GF-D8 (cell line): ENCODE measurements around the gene MAMDC2.

Experiments used
- DNase-seq: peaks from one replicate; lab custom pipeline; 2025; lab: John Stamatoyannopoulos, UW

Gene MAMDC2, protein sequence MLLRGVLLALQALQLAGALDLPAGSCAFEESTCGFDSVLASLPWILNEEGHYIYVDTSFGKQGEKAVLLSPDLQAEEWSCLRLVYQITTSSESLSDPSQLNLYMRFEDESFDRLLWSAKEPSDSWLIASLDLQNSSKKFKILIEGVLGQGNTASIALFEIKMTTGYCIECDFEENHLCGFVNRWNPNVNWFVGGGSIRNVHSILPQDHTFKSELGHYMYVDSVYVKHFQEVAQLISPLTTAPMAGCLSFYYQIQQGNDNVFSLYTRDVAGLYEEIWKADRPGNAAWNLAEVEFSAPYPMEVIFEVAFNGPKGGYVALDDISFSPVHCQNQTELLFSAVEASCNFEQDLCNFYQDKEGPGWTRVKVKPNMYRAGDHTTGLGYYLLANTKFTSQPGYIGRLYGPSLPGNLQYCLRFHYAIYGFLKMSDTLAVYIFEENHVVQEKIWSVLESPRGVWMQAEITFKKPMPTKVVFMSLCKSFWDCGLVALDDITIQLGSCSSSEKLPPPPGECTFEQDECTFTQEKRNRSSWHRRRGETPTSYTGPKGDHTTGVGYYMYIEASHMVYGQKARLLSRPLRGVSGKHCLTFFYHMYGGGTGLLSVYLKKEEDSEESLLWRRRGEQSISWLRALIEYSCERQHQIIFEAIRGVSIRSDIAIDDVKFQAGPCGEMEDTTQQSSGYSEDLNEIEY

GRCh38 chr9:70043689-70044489 is at the start of gene MAMDC2:
MAMDC2 (plus strand) TSS chr9:70043848; CDS start chr9:70044198, 350 bp downstream.
- no peak for DNase-seq

- no peak for DNase-seq
These were observed 47.8 kb upstream of the MAMDC2 start for GRCh38 chr9:69995846-69996245.

- DNase-seq: no peak
These were observed 46.7 kb upstream of the MAMDC2 start for GRCh38 chr9:69996967-69997366.

- no peak for DNase-seq
These were observed 46.1 kb upstream of the MAMDC2 start for GRCh38 chr9:69997524-69997923.

DNA sequence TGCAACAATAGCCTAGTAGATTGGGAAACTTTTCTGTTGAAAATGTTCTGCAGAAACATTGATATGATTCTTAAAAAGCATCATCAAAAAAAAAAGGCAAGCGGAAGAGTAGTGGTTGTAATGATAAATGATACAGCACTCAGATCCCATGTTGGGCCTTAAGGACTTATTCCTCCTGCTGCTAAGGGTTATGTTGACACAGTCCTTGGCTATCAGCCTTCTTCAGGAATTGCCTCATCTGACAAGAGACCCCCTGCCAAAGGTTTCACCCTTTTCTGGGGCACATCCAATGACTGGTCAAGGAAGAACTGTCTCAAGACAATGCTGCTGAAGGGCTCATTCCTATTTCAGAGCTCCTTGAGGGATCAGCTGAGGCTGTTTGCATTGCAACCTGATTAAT is 44.3 kb upstream of the MAMDC2 start:
- no peak for DNase-seq

DNA sequence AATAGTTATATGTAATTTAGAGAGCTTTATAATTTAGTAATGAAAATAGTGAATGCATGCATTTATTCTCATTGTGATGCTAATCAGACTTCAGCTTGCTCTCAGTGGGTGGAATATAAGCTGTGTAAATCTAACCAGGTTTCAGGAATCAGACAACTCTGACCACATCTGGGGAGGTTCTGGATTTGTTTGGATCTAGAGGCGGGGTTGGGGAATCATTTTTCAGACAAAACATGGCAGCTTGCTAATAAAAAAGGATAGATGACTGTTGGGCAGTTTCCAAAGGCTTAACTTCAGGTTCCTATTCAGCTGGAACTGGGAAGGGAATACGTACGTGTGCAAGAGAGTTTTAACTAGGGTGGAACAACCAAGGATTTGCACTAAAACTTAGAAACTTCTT is 43.2 kb upstream of the MAMDC2 start:
- no peak for DNase-seq

GRCh38 chr9:70003901-70004714 is 39.5 kb upstream of the MAMDC2 start:
- no peak for DNase-seq

- no peak for DNase-seq
These were observed 37.3 kb upstream of the MAMDC2 start for GRCh38 chr9:70006306-70006705.

DNA sequence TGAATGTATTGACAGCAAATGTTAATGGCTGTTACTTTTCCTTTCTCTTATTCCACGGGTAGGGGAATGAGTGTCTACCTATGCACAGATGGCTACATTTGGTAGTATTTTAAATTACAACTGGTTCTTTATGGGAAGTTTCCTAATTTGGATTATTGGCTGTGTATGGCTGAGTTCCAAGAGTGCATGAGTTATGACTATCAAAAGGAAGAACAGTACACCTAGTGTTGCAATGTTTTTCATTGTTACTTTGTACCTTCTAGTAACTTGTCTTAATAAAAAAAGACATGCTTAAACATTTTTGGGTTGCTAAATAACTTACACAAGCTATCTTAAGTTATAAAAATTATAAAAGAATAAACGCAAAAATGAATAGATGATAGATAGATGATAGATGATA is 35.8 kb upstream of the MAMDC2 start:
- no peak for DNase-seq

DNA sequence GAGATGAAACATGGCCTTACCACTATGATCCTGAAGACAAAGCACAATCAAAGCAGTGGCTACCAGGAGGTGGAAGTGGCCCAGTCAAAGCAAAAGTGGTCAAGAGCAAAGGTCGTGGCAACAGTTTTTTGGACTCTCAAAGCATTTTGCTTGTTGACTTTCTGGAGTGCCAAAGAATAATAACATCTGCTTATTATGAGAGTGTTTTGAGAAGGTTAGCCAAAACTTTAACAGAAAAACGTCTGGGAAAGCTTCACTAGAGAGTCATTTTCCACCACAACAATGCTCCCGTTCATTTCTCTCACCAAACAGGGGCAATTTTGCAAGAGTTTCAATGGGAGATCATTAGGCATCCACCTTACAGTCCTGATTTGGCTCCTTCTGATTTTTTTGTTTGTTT is 33.6 kb upstream of the MAMDC2 start:
- no peak for DNase-seq

DNA sequence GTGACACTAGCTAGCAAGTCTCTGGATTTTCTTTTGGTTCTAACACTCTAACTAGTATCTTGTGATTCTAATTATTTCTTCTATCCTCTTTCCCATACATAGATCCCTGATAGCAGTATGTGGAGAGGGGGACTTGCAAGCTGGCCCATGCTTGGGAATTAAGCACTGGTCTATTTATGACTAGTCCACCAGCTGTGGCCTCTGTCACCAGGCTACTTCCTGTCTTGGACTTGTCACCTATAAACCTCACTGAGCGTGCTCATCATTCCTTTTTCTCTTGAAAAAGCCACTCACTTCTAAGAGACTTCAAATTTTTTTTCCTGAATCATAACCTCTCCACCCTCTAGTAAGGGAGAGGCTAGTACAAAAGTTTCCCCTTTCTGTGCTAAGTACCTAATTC is 32.3 kb upstream of the MAMDC2 start:
- DNase-seq: no peak

DNA sequence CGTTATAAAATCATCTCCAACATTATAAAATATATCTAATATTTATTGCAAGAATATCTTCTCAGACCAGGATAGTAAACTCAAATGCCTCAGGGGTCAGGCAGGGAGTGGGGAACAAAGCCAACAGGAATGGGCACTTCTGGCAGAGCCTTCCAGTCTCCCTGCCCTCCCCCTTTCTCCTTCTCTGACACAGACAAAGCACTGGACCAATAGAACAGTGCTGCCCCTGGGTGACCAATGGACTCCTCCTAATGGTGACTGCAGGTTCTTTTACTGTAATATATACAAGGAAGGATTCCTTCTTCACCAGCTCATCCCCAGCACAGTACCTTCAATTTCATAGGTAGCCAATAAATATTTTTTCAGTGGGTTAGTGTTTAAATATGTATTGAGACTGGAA is 31.1 kb upstream of the MAMDC2 start:
- no peak for DNase-seq

DNA sequence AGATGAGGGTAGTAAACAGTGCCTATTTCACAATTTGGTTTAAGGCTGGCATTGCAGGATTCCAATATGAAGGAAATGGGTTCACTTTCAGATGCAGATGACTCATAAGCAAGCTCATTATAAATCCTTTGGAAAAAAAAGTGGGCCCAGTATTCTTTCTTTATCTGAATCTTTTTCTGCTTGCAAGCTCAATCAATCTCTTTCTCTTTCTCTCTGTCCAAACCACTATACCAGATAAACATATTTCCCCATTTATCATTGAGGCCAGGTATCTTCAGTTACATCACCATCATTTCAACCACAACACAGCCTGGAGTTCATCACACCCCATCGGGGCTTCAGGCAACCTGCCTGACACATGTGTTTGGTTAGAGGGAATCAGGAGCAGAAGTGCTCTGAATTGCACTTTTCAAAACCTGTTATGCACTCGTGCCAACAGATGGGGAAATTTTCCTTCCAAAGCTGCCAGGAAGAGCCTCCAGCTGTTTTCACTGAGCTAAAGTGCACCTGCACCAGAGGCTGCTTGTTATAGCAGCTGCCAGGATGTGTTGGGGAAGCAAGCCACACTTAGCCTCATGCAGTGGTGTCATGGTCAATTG is 30.0 kb upstream of the MAMDC2 start:
- DNase-seq: no peak

DNA sequence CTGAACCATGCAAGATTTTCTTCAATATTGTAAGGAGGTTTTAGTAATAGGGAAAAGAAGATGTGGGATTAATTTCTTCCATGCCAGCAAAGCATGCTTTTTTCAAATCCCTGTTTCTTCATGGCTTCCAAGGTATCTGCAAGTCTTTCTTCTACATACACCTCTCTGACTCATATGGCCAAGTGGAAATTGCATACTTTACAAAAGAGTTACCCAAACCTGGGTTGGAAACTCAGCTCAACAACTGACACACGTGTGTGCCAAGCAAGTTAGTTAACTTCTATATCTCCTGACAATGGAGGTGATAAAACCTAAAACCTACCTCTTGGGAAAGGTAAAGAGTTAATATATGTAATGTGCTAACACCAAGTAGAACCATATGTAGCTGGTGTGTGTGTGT is 28.5 kb upstream of the MAMDC2 start:
- no peak for DNase-seq

- no peak for DNase-seq
These were observed 23.4 kb upstream of the MAMDC2 start for GRCh38 chr9:70020217-70020616.

GRCh38 chr9:70020991-70021571 is 22.6 kb upstream of the MAMDC2 start:
- no peak for DNase-seq

- DNase-seq: no peak
These were observed 15.4 kb upstream of the MAMDC2 start for GRCh38 chr9:70028287-70028686.

GRCh38 chr9:70030156-70030555 is 13.5 kb upstream of the MAMDC2 start:
- no peak for DNase-seq

DNA sequence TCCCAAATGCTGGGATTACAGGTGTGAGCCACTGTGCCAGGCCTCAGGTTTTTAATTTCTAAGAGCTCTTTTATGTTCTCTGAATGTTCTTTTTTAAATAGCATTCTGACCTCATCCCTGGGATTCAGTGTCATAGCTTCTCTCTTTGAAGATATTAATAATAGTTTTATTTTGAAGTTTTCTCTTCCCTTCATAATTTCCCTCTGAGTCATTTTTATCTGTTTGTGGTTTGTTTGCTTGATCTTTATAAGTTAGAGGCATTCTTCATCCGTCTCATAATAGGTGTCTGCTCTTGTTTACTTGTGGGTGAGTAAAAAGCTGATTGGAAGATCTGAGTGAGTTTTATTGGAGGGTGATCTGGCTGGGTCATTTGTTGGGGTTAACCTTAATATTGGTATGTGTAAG is 12.5 kb upstream of the MAMDC2 start:
- DNase-seq: no peak

GRCh38 chr9:70034271-70034711 is 9.4 kb upstream of the MAMDC2 start:
- DNase-seq: no peak

DNA sequence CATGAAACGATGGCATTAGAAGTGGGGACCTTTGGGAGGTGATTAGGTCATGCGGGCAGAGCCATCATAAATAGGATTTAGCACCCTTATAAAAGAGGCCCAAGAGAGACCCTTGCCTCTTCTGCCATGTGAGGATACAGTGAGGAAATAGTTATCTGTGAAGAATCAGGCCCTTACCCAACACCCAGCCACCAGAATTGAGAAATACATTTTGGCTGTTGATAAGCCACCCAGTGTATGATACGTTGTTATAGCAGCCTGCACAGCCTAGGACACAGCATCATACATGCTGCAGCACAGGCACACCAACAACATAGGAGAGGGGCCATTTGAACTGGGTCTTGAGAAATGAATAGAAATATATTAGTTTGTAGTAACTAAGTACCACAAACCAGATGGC is 8.0 kb upstream of the MAMDC2 start:
- peak; percentile 9 for DNase-seq
